ENCODE results near the gene LRP2. TPM values are rescaled to one million over a fixed set of nuclear protein-coding genes. Genes with fewer than 3 reads are reported as not detected.

LRP2 gene
- total and polyA plus RNA-seq, 2 of the 8 experiments (the other 6 are each of a cell fraction or from before 2014, with no cell fraction given): 2.0 to 2.9 TPM

DNA sequence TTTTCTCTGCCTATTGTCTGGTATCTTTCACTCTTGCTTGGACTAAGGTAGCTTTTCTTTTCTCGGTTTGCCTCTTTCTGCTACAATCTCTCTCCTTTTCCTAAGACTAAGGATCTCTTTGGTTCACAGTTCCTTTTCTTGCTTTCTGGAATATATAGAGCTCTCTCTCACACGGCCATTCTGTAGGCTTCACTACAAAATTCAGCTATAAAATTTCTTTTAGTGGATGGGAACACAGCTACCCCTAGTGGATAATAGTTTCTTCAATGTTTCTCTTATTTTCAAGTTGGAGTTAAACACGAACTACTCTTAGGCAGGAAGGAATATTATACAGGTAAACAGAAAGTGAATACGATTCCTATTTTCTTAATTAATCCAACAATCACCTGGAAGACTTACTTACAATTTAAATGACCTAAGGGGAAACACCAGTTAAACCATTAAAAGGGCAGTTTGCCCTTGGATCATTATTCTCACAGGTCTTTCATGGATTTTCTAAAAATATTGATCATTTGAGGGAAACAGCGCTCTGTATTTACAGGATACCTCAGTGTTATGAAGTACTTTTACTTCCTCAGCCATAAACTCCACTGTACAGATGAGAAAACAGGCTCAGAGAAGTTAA, 140.5 kb downstream of the LRP2 start (continued):
- TF ChIP-seq, protein P1, sequence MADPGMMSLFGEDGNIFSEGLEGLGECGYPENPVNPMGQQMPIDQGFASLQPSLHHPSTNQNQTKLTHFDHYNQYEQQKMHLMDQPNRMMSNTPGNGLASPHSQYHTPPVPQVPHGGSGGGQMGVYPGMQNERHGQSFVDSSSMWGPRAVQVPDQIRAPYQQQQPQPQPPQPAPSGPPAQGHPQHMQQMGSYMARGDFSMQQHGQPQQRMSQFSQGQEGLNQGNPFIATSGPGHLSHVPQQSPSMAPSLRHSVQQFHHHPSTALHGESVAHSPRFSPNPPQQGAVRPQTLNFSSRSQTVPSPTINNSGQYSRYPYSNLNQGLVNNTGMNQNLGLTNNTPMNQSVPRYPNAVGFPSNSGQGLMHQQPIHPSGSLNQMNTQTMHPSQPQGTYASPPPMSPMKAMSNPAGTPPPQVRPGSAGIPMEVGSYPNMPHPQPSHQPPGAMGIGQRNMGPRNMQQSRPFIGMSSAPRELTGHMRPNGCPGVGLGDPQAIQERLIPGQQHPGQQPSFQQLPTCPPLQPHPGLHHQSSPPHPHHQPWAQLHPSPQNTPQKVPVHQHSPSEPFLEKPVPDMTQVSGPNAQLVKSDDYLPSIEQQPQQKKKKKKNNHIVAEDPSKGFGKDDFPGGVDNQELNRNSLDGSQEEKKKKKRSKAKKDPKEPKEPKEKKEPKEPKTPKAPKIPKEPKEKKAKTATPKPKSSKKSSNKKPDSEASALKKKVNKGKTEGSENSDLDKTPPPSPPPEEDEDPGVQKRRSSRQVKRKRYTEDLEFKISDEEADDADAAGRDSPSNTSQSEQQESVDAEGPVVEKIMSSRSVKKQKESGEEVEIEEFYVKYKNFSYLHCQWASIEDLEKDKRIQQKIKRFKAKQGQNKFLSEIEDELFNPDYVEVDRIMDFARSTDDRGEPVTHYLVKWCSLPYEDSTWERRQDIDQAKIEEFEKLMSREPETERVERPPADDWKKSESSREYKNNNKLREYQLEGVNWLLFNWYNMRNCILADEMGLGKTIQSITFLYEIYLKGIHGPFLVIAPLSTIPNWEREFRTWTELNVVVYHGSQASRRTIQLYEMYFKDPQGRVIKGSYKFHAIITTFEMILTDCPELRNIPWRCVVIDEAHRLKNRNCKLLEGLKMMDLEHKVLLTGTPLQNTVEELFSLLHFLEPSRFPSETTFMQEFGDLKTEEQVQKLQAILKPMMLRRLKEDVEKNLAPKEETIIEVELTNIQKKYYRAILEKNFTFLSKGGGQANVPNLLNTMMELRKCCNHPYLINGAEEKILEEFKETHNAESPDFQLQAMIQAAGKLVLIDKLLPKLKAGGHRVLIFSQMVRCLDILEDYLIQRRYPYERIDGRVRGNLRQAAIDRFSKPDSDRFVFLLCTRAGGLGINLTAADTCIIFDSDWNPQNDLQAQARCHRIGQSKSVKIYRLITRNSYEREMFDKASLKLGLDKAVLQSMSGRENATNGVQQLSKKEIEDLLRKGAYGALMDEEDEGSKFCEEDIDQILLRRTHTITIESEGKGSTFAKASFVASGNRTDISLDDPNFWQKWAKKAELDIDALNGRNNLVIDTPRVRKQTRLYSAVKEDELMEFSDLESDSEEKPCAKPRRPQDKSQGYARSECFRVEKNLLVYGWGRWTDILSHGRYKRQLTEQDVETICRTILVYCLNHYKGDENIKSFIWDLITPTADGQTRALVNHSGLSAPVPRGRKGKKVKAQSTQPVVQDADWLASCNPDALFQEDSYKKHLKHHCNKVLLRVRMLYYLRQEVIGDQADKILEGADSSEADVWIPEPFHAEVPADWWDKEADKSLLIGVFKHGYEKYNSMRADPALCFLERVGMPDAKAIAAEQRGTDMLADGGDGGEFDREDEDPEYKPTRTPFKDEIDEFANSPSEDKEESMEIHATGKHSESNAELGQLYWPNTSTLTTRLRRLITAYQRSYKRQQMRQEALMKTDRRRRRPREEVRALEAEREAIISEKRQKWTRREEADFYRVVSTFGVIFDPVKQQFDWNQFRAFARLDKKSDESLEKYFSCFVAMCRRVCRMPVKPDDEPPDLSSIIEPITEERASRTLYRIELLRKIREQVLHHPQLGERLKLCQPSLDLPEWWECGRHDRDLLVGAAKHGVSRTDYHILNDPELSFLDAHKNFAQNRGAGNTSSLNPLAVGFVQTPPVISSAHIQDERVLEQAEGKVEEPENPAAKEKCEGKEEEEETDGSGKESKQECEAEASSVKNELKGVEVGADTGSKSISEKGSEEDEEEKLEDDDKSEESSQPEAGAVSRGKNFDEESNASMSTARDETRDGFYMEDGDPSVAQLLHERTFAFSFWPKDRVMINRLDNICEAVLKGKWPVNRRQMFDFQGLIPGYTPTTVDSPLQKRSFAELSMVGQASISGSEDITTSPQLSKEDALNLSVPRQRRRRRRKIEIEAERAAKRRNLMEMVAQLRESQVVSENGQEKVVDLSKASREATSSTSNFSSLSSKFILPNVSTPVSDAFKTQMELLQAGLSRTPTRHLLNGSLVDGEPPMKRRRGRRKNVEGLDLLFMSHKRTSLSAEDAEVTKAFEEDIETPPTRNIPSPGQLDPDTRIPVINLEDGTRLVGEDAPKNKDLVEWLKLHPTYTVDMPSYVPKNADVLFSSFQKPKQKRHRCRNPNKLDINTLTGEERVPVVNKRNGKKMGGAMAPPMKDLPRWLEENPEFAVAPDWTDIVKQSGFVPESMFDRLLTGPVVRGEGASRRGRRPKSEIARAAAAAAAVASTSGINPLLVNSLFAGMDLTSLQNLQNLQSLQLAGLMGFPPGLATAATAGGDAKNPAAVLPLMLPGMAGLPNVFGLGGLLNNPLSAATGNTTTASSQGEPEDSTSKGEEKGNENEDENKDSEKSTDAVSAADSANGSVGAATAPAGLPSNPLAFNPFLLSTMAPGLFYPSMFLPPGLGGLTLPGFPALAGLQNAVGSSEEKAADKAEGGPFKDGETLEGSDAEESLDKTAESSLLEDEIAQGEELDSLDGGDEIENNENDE (IDR thresholded peaks at IDR 0.05; ENCODE audit: insufficient replicate concordance, low read length): no peak
- peak; percentile 57 to 65 for TF ChIP-seq RAD21 (IDR thresholded peaks at IDR 0.05 in 1 of 2, conservative IDR thresholded peaks at IDR 0.05 in 1 of 2; ENCODE audit: low read depth in 2 of 2, low read length in 2 of 2)
- TF ChIP-seq, protein P2, sequence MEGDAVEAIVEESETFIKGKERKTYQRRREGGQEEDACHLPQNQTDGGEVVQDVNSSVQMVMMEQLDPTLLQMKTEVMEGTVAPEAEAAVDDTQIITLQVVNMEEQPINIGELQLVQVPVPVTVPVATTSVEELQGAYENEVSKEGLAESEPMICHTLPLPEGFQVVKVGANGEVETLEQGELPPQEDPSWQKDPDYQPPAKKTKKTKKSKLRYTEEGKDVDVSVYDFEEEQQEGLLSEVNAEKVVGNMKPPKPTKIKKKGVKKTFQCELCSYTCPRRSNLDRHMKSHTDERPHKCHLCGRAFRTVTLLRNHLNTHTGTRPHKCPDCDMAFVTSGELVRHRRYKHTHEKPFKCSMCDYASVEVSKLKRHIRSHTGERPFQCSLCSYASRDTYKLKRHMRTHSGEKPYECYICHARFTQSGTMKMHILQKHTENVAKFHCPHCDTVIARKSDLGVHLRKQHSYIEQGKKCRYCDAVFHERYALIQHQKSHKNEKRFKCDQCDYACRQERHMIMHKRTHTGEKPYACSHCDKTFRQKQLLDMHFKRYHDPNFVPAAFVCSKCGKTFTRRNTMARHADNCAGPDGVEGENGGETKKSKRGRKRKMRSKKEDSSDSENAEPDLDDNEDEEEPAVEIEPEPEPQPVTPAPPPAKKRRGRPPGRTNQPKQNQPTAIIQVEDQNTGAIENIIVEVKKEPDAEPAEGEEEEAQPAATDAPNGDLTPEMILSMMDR (IDR thresholded peaks at IDR 0.05; ENCODE audit: control extremely low read depth in 1 of 3, insufficient read depth in 1 of 3, low read depth in 1 of 3, low read length in 3 of 3): peak in 2 of 3 experiments; percentile 16 to 46; a peak in 2 of 4 replicates

Data from H1 (cell line).